Neural progenitor cell (in vitro differentiated cells): ENCODE data around the gene FGD2. TPM values are rescaled to one million over a fixed set of nuclear protein-coding genes. Genes with fewer than 3 reads are reported as not detected.

ENCODE experiments used
- DNase-seq: peaks from one replicate; pipeline ENCODE4 v3.0.0-alpha.2; 2016; ENCODE audit warnings: low spot score
- H2AFZ ChIP-seq: fragments of 200-600 bp; sonication (generic); replicated peaks from 2 replicates; pipeline ENCODE4 v1.6.1; 2016; ENCODE audit warnings: antibody characterized with exemption
- H3F3A ChIP-seq: fragments of 200-600 bp; sonication (generic); 2 replicates; pipeline ENCODE4 v1.6.1; 2016; ENCODE audit warnings: antibody characterized with exemption, low read depth
- H3K27ac ChIP-seq: fragments of 200-600 bp; sonication (generic); 2 replicates; pipeline ENCODE4 v1.5.1; 2016; ENCODE audit warnings: mild to moderate bottlenecking
- H3K27me3 ChIP-seq: fragments of 200-600 bp; sonication (generic); 2 replicates; pipeline ENCODE4 v1.6.1; 2016; ENCODE audit warnings: mild to moderate bottlenecking, moderate library complexity
- H3K36me3 ChIP-seq: fragments of 200-600 bp; sonication (generic); 2 replicates; pipeline ENCODE4 v1.5.1; 2016
- H3K4me1 ChIP-seq: fragments of 200-600 bp; sonication (generic); 2 replicates; pipeline ENCODE4 v1.6.1; 2016; ENCODE audit warnings: mixed run types
- H3K4me2 ChIP-seq: fragments of 200-600 bp; sonication (generic); 2 replicates; pipeline ENCODE4 v1.6.1; 2016
- H3K4me3 ChIP-seq: fragments of 200-600 bp; sonication (generic); 2 replicates; pipeline ENCODE4 v1.5.1; 2016
- H3K79me2 ChIP-seq: fragments of 200-600 bp; sonication (generic); 2 replicates; pipeline ENCODE4 v1.6.1; 2016; ENCODE audit warnings: low read depth
- H3K9ac ChIP-seq: fragments of 200-600 bp; sonication (generic); 2 replicates; pipeline ENCODE4 v1.6.1; 2016
- H3K9me3 ChIP-seq: fragments of 200-600 bp; sonication (generic); 2 replicates; pipeline ENCODE4 v1.5.1; 2016; ENCODE audit warnings: low read depth
- H4K20me1 ChIP-seq: fragments of 200-600 bp; sonication (generic); 2 replicates; pipeline ENCODE4 v1.6.1; 2016; ENCODE audit warnings: low read depth
- H3K27ac Mint-ChIP-seq: 3 replicates; pipeline ENCODE4 v1.8.0; 2021; ENCODE audit warnings: mixed read lengths
- H3K27me3 Mint-ChIP-seq: 2 replicates; pipeline ENCODE4 v1.8.0; 2022; ENCODE audit warnings: low read depth, mild to moderate bottlenecking, inconsistent platforms, moderate library complexity, mixed read lengths; ENCODE audit not compliant: insufficient read depth
- H3K36me3 Mint-ChIP-seq: 3 replicates; pipeline ENCODE4 v1.8.0; 2021; ENCODE audit warnings: mixed read lengths
- H3K4me1 Mint-ChIP-seq: 3 replicates; pipeline ENCODE4 v1.8.0; 2021; ENCODE audit warnings: mixed read lengths
- H3K4me3 Mint-ChIP-seq: 3 replicates; pipeline ENCODE4 v1.8.0; 2021; ENCODE audit warnings: mild to moderate bottlenecking, moderate library complexity, mixed read lengths
- H3K9me3 Mint-ChIP-seq: 3 replicates; pipeline ENCODE4 v1.8.0; 2020; ENCODE audit warnings: mixed read lengths
- CTCF ChIP-seq: fragments of 200-600 bp; sonication (generic); IDR thresholded peaks from 2 replicates; pipeline ENCODE4 v1.5.1; 2017; ENCODE audit warnings: antibody characterized with exemption, mild to moderate bottlenecking
- EZH2 ChIP-seq: fragments of 200-600 bp; sonication (generic); IDR thresholded peaks from 2 replicates; pipeline ENCODE4 v1.6.1; 2017; ENCODE audit warnings: antibody characterized with exemption, mild to moderate bottlenecking, moderate library complexity
- EZH2phosphoT487 ChIP-seq: fragments of 200-600 bp; sonication (generic); IDR thresholded peaks from 2 replicates; pipeline ENCODE4 v1.6.1; 2017; ENCODE audit warnings: antibody characterized with exemption
- total RNA-seq: library from RNA; depleted of rRNA; stranded (reverse); fragments of >200 nt; gene quantifications from 2 replicates; pipeline ENCODE4 v1.2.3, GENCODE V29; 2015; ENCODE audit warnings: low replicate concordance

FGD2 gene
- total RNA-seq, 1 donor from 2014 or later = 0.06 TPM

GRCh38 chr6:37038292-37039198, 33.1 kb downstream of the FGD2 start:
- Histone ChIP-seq H3K4me1 (no peaks in the 10 kb centered on the region), H3K27ac (no peak overlapping the region), H3F3A (no peaks in the 10 kb centered on the region), H3K36me3 (no peaks in the 10 kb centered on the region), H2AFZ (no peak overlapping the region), H3K4me3 (no peak overlapping the region), H3K79me2 (no peaks in the 10 kb centered on the region), H3K9ac (no peak overlapping the region), H4K20me1 (no peaks in the 10 kb centered on the region), H3K9me3 (no peaks in the 10 kb centered on the region), H3K4me2 (no peak overlapping the region), H3K27me3 (no peaks in the 10 kb centered on the region)
- no peaks in the 10 kb centered on the region for H3K9me3 Mint-ChIP-seq
- H3K27ac Mint-ChIP-seq = no peak overlapping the region
- peaks cover 9% of the 10 kb centered on the region for H3K4me1 Mint-ChIP-seq
- H3K36me3 Mint-ChIP-seq = no peaks in the 10 kb centered on the region
- TF ChIP-seq EZH2phosphoT487 (no peak), EZH2 (no peak), CTCF (no peak)
- DNase-seq = no peak
- H3K4me3 Mint-ChIP-seq = no peak overlapping the region
- peaks cover 2% of the 10 kb centered on the region for H3K27me3 Mint-ChIP-seq

- H3K27ac Mint-ChIP-seq = no peak overlapping the region
- TF ChIP-seq EZH2 (no peak), CTCF (no peak)
These were observed 34.5 kb downstream of the FGD2 start for GRCh38 chr6:37039958-37040357.

GRCh38 chr6:37041521-37041920, 36.1 kb downstream of the FGD2 start:
- Histone ChIP-seq H4K20me1 (no peaks in the 10 kb centered on the region), H3K79me2 (no peaks in the 10 kb centered on the region), H3K27ac (no peak overlapping the region), H3K27me3 (no peaks in the 10 kb centered on the region), H3K4me1 (no peaks in the 10 kb centered on the region), H3F3A (no peaks in the 10 kb centered on the region), H3K4me3 (no peak overlapping the region), H3K4me2 (no peak overlapping the region), H3K36me3 (no peaks in the 10 kb centered on the region), H3K9me3 (no peaks in the 10 kb centered on the region), H2AFZ (no peak overlapping the region), H3K9ac (no peak overlapping the region)
- Mint-ChIP-seq H3K9me3 (no peaks in the 10 kb centered on the region), H3K4me3 (no peak overlapping the region), H3K27me3 (peaks cover 3% of the 10 kb centered on the region), H3K27ac (no peak overlapping the region), H3K4me1 (no peaks in the 10 kb centered on the region), H3K36me3 (no peaks in the 10 kb centered on the region)
- no peak for DNase-seq
- TF ChIP-seq EZH2phosphoT487 (no peak), EZH2 (no peak), CTCF (no peak)

More at GRCh38 chr6:37039958-37040357, 34.5 kb downstream of the FGD2 start:
- Mint-ChIP-seq H3K27me3 (no peaks in the 10 kb centered on the region), H3K9me3 (no peaks in the 10 kb centered on the region), H3K4me3 (no peak overlapping the region), H3K4me1 (peaks cover 5% of the 10 kb centered on the region), H3K36me3 (no peaks in the 10 kb centered on the region)
- no peaks in the 10 kb centered on the region for H3F3A ChIP-seq
- H3K79me2 ChIP-seq = no peaks in the 10 kb centered on the region
- no peak overlapping the region for H3K27ac ChIP-seq
- H3K4me1 ChIP-seq = no peaks in the 10 kb centered on the region
- no peak overlapping the region for H2AFZ ChIP-seq
- H3K36me3 ChIP-seq = no peaks in the 10 kb centered on the region
- no peak overlapping the region for H3K4me3 ChIP-seq
- DNase-seq = no peak
- no peaks in the 10 kb centered on the region for H3K9me3 ChIP-seq
- no peak overlapping the region for H3K4me2 ChIP-seq
- no peak overlapping the region for H3K9ac ChIP-seq
- no peaks in the 10 kb centered on the region for H4K20me1 ChIP-seq
- H3K27me3 ChIP-seq = no peaks in the 10 kb centered on the region
